Breast epithelium (tissue), 3 donors: ENCODE results near the gene SIM2.

Experiments used
- CTCF ChIP-seq, 3 donors: fragments of 450-650 bp; IDR thresholded peaks; one replicate each; pipeline ENCODE4 v1.5.1; 2016 to 2017; ENCODE audit warnings: antibody characterized with exemption in 3 of 3, mild to moderate bottlenecking in 3 of 3, moderate library complexity in 3 of 3
- POLR2A ChIP-seq: fragments of 450-650 bp; IDR thresholded peaks from one replicate; pipeline ENCODE4 v1.6.1; 2016; ENCODE audit warnings: antibody characterized with exemption, mild to moderate bottlenecking, moderate library complexity

DNA sequence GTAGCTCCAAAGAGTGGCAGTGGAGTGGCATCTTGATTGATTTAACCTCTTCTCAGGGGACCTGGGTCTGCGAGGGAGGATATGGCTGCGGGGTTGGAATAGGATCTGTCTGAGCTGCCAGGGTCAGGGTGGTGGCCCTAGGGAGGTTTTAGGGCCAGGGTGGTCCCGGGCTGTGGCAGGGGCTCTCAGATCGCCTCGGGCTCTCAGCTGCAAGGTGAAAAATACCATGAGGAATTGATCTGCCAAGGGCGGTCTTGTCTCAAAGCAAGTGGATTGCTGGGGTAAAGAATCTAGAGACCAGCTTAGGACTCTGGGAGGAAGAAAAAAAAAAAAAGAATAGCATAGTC is 3.7 kb downstream of the SIM2 start:
- TF ChIP-seq POLR2A (no peak), CTCF (IDR thresholded peaks at IDR 0.05) (no peak)
